ENCODE measurements around the gene FAM118B. TPM values are rescaled to one million over a fixed set of nuclear protein-coding genes. Genes with fewer than 3 reads are reported as not detected.

The FAM118B gene
- total RNA-seq, 1 donor from 2014 or later = 24.8 TPM

DNA sequence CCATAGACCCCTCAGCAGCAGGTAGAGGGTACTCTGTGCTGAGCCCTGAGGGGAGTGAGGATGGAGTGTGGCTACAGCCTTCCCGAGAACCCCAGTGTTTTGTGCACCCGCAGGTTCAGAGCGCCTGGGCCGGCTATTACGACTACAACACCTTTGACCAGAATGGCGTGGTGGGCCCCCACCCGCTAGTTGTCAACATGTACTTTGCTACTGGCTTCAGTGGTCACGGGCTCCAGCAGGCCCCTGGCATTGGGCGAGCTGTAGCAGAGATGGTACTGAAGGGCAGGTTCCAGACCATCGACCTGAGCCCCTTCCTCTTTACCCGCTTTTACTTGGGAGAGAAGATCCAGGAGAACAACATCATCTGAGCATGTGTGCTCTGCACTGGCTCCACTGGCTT, 65.7 kb downstream of the FAM118B start:
- Mint-ChIP-seq H3K27ac (peak overlapping the region; percentile 40), H3K36me3 (peaks cover 26% of the 10 kb centered on the region), H3K9me3 (no peaks in the 10 kb centered on the region), H3K27me3 (no peaks in the 10 kb centered on the region), H3K4me1 (ENCODE audit: unreplicated experiment) (peaks cover 12% of the 10 kb centered on the region), H3K4me3 (no peak overlapping the region)
- TF ChIP-seq CTCF (conservative IDR thresholded peaks at IDR 0.05) = no peak
- DNase-seq (ENCODE audit: extremely low spot score, unreplicated experiment) = no peak

DNA sequence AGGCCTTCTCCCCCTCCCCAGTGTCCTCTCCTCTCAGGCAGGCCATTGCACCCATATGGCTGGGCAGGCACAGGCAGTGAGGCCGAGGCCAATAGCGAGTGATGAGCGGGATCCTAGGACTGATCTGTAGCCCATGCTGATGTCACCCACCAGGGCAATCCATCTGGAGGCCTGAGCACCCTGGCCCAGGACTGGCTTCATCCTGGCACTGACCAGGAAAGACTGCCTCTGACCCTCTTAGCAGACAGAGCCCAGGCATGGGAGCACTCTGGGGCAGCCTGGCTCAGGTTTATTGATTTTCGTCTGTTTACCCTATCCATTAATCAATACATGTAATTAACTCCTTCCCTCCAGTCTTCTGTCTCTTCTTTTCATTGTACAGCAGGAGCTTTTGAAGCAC, 66.2 kb downstream of the FAM118B start:
- Mint-ChIP-seq H3K9me3 (no peaks in the 10 kb centered on the region), H3K4me3 (peak overlapping the region; percentile 10), H3K4me1 (ENCODE audit: unreplicated experiment) (peaks cover 15% of the 10 kb centered on the region), H3K36me3 (peaks cover 26% of the 10 kb centered on the region), H3K27ac (peak overlapping the region; percentile 40), H3K27me3 (no peaks in the 10 kb centered on the region)
- DNase-seq (ENCODE audit: extremely low spot score, unreplicated experiment) = no peak
- TF ChIP-seq CTCF (conservative IDR thresholded peaks at IDR 0.05) = no peak

DNA sequence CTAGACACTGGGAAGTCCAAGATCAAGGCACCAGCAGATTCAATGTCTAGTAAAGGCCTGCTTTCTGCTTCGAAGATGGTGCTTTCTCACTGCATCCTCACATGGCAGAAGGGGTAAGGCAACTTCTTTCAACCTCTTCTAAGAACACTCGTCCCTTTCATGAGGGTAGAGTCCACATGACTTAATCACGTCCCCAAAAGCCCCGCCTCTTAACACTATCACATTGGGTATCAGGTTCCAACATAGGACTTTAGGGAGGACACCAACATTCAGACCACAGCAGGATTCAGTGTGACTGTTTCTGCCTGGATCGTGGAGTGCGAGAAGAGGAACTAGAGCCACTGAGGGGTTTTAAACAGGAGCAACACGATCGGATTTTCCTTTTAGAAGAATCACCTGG, 67.6 kb downstream of the FAM118B start:
- no peaks in the 10 kb centered on the region for H3K9me3 Mint-ChIP-seq
- H3K36me3 Mint-ChIP-seq = peaks cover 22% of the 10 kb centered on the region
- H3K4me1 Mint-ChIP-seq (ENCODE audit: unreplicated experiment) = peaks cover 20% of the 10 kb centered on the region
- DNase-seq (ENCODE audit: extremely low spot score, unreplicated experiment) = no peak
- H3K27me3 Mint-ChIP-seq = no peaks in the 10 kb centered on the region
- peak overlapping the region; percentile 15 for H3K4me3 Mint-ChIP-seq
- H3K27ac Mint-ChIP-seq = no peak overlapping the region
- TF ChIP-seq CTCF (conservative IDR thresholded peaks at IDR 0.05) = no peak

DNA sequence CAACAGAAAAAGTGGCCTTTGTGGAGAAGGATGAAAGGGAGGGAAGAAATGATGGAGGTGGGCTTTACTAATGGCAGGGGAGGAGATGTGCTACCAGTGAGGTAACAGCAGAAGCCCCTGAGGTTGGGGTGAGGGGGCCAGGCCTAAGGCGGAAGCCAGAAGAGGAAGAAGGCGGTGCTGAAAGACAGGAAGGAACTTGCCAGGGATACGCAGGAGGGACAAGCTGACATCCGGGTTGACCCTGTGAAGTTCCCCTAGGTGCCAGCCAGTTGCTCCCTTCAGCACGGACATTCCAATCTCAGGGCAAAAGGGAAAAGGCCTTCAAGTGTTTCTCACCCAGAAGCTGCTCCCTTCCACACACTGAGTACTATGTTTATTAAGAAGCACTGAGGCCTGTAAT, 69.0 kb downstream of the FAM118B start:
- Mint-ChIP-seq H3K4me1 (ENCODE audit: unreplicated experiment) (peaks cover 24% of the 10 kb centered on the region), H3K4me3 (peak overlapping the region; percentile 51), H3K27me3 (no peaks in the 10 kb centered on the region), H3K9me3 (no peaks in the 10 kb centered on the region), H3K27ac (peak overlapping the region; percentile 41), H3K36me3 (peaks cover 22% of the 10 kb centered on the region)
- DNase-seq (ENCODE audit: extremely low spot score, unreplicated experiment) = no peak
- TF ChIP-seq CTCF (conservative IDR thresholded peaks at IDR 0.05) = no peak

DNA sequence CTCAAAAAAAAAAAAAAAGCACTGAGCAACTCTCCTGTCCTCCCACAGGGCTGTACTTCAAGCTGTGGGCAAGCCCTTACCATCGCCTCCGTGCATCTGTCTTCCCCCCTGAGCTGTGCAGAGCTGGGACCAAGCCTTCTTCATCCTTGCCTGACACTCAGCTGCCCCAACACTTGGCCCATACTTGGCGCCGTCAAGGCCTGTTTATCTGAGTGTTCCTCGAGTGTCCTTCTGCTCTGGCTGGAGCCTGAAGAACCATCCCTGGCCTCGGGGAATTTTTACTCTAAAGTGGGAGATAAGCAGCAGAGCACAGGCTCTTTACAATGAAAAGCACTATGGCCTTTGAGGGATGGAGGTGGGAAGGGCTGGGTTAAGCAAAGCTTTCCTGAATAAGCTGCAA, 69.7 kb downstream of the FAM118B start:
- no peak for TF ChIP-seq CTCF (conservative IDR thresholded peaks at IDR 0.05)
- no peak overlapping the region for H3K27ac Mint-ChIP-seq

GRCh38 chr11:126281666-126282175, 70.1 kb downstream of the FAM118B start:
- H3K9me3 Mint-ChIP-seq = no peaks in the 10 kb centered on the region
- peak overlapping the region; percentile 92 for H3K4me3 Mint-ChIP-seq
- DNase-seq (ENCODE audit: extremely low spot score, unreplicated experiment) = no peak
- H3K27me3 Mint-ChIP-seq = no peaks in the 10 kb centered on the region
- peaks cover 20% of the 10 kb centered on the region for H3K36me3 Mint-ChIP-seq
- TF ChIP-seq CTCF (conservative IDR thresholded peaks at IDR 0.05) = no peak
- no peak overlapping the region for H3K27ac Mint-ChIP-seq
- H3K4me1 Mint-ChIP-seq (ENCODE audit: unreplicated experiment) = peaks cover 24% of the 10 kb centered on the region

More for the DNA sequence above, 69.7 kb downstream of the FAM118B start:
- no peak for DNase-seq (ENCODE audit: extremely low spot score, unreplicated experiment)
- H3K4me3 Mint-ChIP-seq = peak overlapping the region; percentile 92
- peaks cover 19% of the 10 kb centered on the region for H3K36me3 Mint-ChIP-seq
- peaks cover 24% of the 10 kb centered on the region for H3K4me1 Mint-ChIP-seq (ENCODE audit: unreplicated experiment)
- no peaks in the 10 kb centered on the region for H3K27me3 Mint-ChIP-seq
- H3K9me3 Mint-ChIP-seq = no peaks in the 10 kb centered on the region

Data from type B pancreatic cell (in vitro differentiated cells).